ENCODE measurements around the gene FHOD3.

GRCh38 chr18:36761186-36761698, 463.7 kb downstream of the FHOD3 start:
- TF ChIP-seq CTCF (IDR thresholded peaks at IDR 0.05 in 8 of 11, conservative IDR thresholded peaks at IDR 0.05 in 3 of 11) (no peak), POLR2A (IDR thresholded peaks at IDR 0.05) (no peak)

Data from spleen (tissue), 7 donors.